HEK293T (cell line): Measurements from ENCODE around the gene ST8SIA3.
"Not testable (repeated sequence)": the region's sequence is repeated elsewhere in the genome, so short reads cannot be mapped to it uniquely, and the experiment has no call there.

Experiments used
- CTCF ChIA-PET: fragments of 350-600 bp; formaldehyde crosslinking; extraction: SDS; loops from one replicate; lab custom pipeline; 2021; ENCODE audit warnings: antibody characterized with exemption, inconsistent platforms; lab: Yijun Ruan, JAX
- POLR2A ChIA-PET: fragments of 350-600 bp; formaldehyde crosslinking; extraction: SDS; loops from one replicate; lab custom pipeline; 2020; ENCODE audit warnings: antibody characterized with exemption, inconsistent platforms; lab: Yijun Ruan, JAX
- DNase-seq: peaks from one replicate; pipeline ENCODE4 v3.0.0; 2012; ENCODE audit warnings: mixed read lengths; ENCODE audit errors: extremely low spot score
- ARNT ChIP-seq: fragments of 450-650 bp; IDR thresholded peaks from 2 replicates; pipeline ENCODE4 v1.6.1; 2017; ENCODE audit warnings: mild to moderate bottlenecking
- CTBP1 ChIP-seq: fragments of 450-650 bp; IDR thresholded peaks from 2 replicates; pipeline ENCODE4 v1.6.1; 2016; ENCODE audit warnings: borderline replicate concordance
- ELF4 ChIP-seq: fragments of 450-650 bp; IDR thresholded peaks from 2 replicates; pipeline ENCODE4 v1.6.1; 2017; ENCODE audit warnings: antibody characterized with exemption
- FOXA1 ChIP-seq: fragments of 450-650 bp; IDR thresholded peaks from 2 replicates; pipeline ENCODE4 v1.6.1; 2016; ENCODE audit warnings: mild to moderate bottlenecking
- FOXK2 ChIP-seq: fragments of 450-650 bp; IDR thresholded peaks from 2 replicates; pipeline ENCODE4 v1.6.1; 2016; ENCODE audit warnings: mild to moderate bottlenecking
- FOXM1 ChIP-seq: fragments of 450-650 bp; IDR thresholded peaks from 2 replicates; pipeline ENCODE4 v1.6.1; 2017; ENCODE audit warnings: mild to moderate bottlenecking, borderline replicate concordance
- HDGF ChIP-seq: fragments of 450-650 bp; IDR thresholded peaks from 2 replicates; pipeline ENCODE4 v1.6.1; 2017; ENCODE audit warnings: antibody characterized with exemption, borderline replicate concordance
- L3MBTL2 ChIP-seq: fragments of 450-650 bp; conservative IDR thresholded peaks from 2 replicates; pipeline ENCODE4 v1.6.1; 2016; ENCODE audit warnings: mild to moderate bottlenecking
- LEF1 ChIP-seq: fragments of 450-650 bp; IDR thresholded peaks from 2 replicates; pipeline ENCODE4 v1.6.1; 2017; ENCODE audit warnings: mild to moderate bottlenecking, borderline replicate concordance
- NFRKB ChIP-seq: fragments of 450-650 bp; IDR thresholded peaks from 2 replicates; pipeline ENCODE4 v1.6.1; 2016; ENCODE audit warnings: mild to moderate bottlenecking, moderate library complexity
- PKNOX1 ChIP-seq: fragments of 450-650 bp; IDR thresholded peaks from 2 replicates; pipeline ENCODE4 v1.6.1; 2016
- SP1 ChIP-seq: fragments of 450-650 bp; IDR thresholded peaks from 2 replicates; pipeline ENCODE4 v1.6.1; 2017
- SUZ12 ChIP-seq: fragments of 450-650 bp; IDR thresholded peaks from 2 replicates; pipeline ENCODE4 v1.6.1; 2016; ENCODE audit warnings: mild to moderate bottlenecking
- TARDBP ChIP-seq: fragments of 450-650 bp; IDR thresholded peaks from 2 replicates; pipeline ENCODE4 v1.6.1; 2016
- ZNF384 ChIP-seq: fragments of 450-650 bp; IDR thresholded peaks from 2 replicates; pipeline ENCODE4 v1.6.1; 2016

ST8SIA3 gene

GRCh38 chr18:57376503-57376902 lies 24.1 kb downstream of the ST8SIA3 start:
- ChIA-PET CTCF (no interaction called here), POLR2A (no interaction called here)
- no peak for DNase-seq

GRCh38 chr18:57389271-57389670 lies 36.9 kb downstream of the ST8SIA3 start:
- no peak for TF ChIP-seq CTBP1
- no peak for TF ChIP-seq FOXA1
- TF ChIP-seq NFRKB: no peak
- no peak for TF ChIP-seq TARDBP
- TF ChIP-seq PKNOX1: no peak
- no peak for TF ChIP-seq ELF4
- no peak for TF ChIP-seq SP1
- TF ChIP-seq FOXM1: no peak
- TF ChIP-seq SUZ12: no peak
- TF ChIP-seq FOXK2: no peak
- no peak for TF ChIP-seq ZNF384
- ChIA-PET CTCF (no interaction called here), POLR2A (no interaction called here)
- no peak for DNase-seq

More at GRCh38 chr18:57376503-57376902, 24.1 kb downstream of the ST8SIA3 start:
- TF ChIP-seq PKNOX1 (no peak), FOXK2 (no peak), TARDBP (no peak), ZNF384 (no peak), SP1 (no peak), NFRKB (no peak), FOXA1 (no peak), ARNT (no peak), LEF1 (no peak), L3MBTL2 (no peak), FOXM1 (no peak), HDGF (no peak), CTBP1 (no peak), SUZ12 (no peak)

- ChIA-PET POLR2A (no interaction called here), CTCF (no interaction called here)
- no peak for DNase-seq
- TF ChIP-seq CTBP1: no peak
- TF ChIP-seq HDGF: no peak
These were observed 37.7 kb downstream of the ST8SIA3 start for GRCh38 chr18:57390044-57390443.

- CTCF ChIA-PET, DNase-seq, POLR2A ChIA-PET: not testable (repeated sequence)
These were observed 42.4 kb downstream of the ST8SIA3 start for GRCh38 chr18:57394749-57395148.

- CTCF ChIA-PET, POLR2A ChIA-PET, DNase-seq: not testable (repeated sequence)
These were observed 44.5 kb downstream of the ST8SIA3 start for GRCh38 chr18:57396831-57397230.

- CTCF ChIA-PET: no interaction called here
- no peak for DNase-seq
- POLR2A ChIA-PET: no interaction called here
- TF ChIP-seq ARNT (no peak), LEF1 (no peak), SUZ12 (no peak), HDGF (no peak), ELF4 (no peak)
These were observed 45.2 kb downstream of the ST8SIA3 start for GRCh38 chr18:57397440-57398132.

GRCh38 chr18:57404345-57404744 lies 52.0 kb downstream of the ST8SIA3 start:
- ChIA-PET CTCF (no interaction called here), POLR2A (no interaction called here)
- TF ChIP-seq L3MBTL2 (no peak), FOXK2 (no peak), NFRKB (no peak), LEF1 (no peak)
- no peak for DNase-seq

- ChIA-PET CTCF (no interaction called here), POLR2A (no interaction called here)
- no peak for DNase-seq
- TF ChIP-seq TARDBP (no peak), ARNT (no peak), SP1 (no peak), HDGF (no peak)
These were observed 57.3 kb downstream of the ST8SIA3 start for GRCh38 chr18:57409650-57410049.

- ChIA-PET POLR2A (no interaction called here), CTCF (no interaction called here)
- DNase-seq: no peak
These were observed 58.4 kb downstream of the ST8SIA3 start for GRCh38 chr18:57410749-57411148.

More at GRCh38 chr18:57410749-57411148, 58.4 kb downstream of the ST8SIA3 start:
- TF ChIP-seq CTBP1: no peak
- TF ChIP-seq ZNF384: no peak
- no peak for TF ChIP-seq ELF4
- TF ChIP-seq LEF1: no peak
- no peak for TF ChIP-seq L3MBTL2
- TF ChIP-seq ARNT: no peak
